OCI-LY3 (cell line): ENCODE measurements around the gene SEBOX.
A peak's percentile ranks its signal among the peaks of the same experiment; 100 is the strongest.
"Not testable (repeated sequence)": the region's sequence is repeated elsewhere in the genome, so short reads cannot be mapped to it uniquely, and the experiment has no call there.

Experiments
- H2AFZ ChIP-seq: fragments of 200-600, 300-600 bp; shearing (Covaris generic); 2 replicates; pipeline ENCODE4 v1.6.0; 2014; ENCODE audit warnings: antibody characterized with exemption, low read depth, low read length
- H3K27ac ChIP-seq: fragments of 200-600, 300-600 bp; sonication (generic); 2 replicates; pipeline ENCODE4 v1.5.1; 2014; ENCODE audit warnings: mild to moderate bottlenecking, low read length, moderate library complexity, mixed read lengths
- H3K27me3 ChIP-seq: fragments of 200-600, 300-600 bp; sonication (generic); 2 replicates; pipeline ENCODE4 v1.6.1; 2014; ENCODE audit warnings: low read depth, low read length, mixed read lengths
- H3K36me3 ChIP-seq: fragments of 200-600, 300-600 bp; sonication (generic); replicated peaks from 2 replicates; pipeline ENCODE3; 2014; ENCODE audit warnings: low read depth, low read length, mixed read lengths
- H3K4me1 ChIP-seq: fragments of 300-600, 200-600 bp; sonication (generic); 2 replicates; pipeline ENCODE4 v1.6.1; 2014; ENCODE audit warnings: low read length, mixed read lengths
- H3K4me2 ChIP-seq: fragments of 200-600, 300-600 bp; sonication (generic); 2 replicates; pipeline ENCODE4 v1.6.1; 2014; ENCODE audit warnings: low read length, mixed read lengths
- H3K4me3 ChIP-seq: fragments of 300-600, 200-600 bp; sonication (generic); 2 replicates; pipeline ENCODE4 v1.5.1; 2014; ENCODE audit warnings: antibody characterized with exemption, mild to moderate bottlenecking, low read length, moderate library complexity
- H3K79me2 ChIP-seq: fragments of 300-600, 200-600 bp; shearing (Covaris generic); 2 replicates; pipeline ENCODE4 v1.6.1; 2014; ENCODE audit warnings: mild to moderate bottlenecking, low read length, mixed read lengths
- H3K9ac ChIP-seq: fragments of 300-600, 200-600 bp; shearing (Covaris generic); 2 replicates; pipeline ENCODE4 v1.6.0; 2014; ENCODE audit warnings: mild to moderate bottlenecking, low read length, moderate library complexity
- H3K9me3 ChIP-seq: fragments of 200-600, 300-600 bp; shearing (Covaris generic); 2 replicates; pipeline ENCODE4 v1.6.1; 2014; ENCODE audit warnings: low read length, mixed read lengths; ENCODE audit not compliant: insufficient read depth
- H4K20me1 ChIP-seq: fragments of 200-600, 300-600 bp; sonication (generic); 2 replicates; pipeline ENCODE4 v1.6.1; 2016; ENCODE audit warnings: low read length, mixed read lengths; ENCODE audit not compliant: insufficient read depth
- EZH2phosphoT487 ChIP-seq: fragments of 200-600 bp; shearing (Covaris generic); IDR thresholded peaks from 2 replicates; pipeline ENCODE4 v1.6.1; 2018; ENCODE audit warnings: antibody characterized with exemption, mixed run types, low read depth
- TF ChIP-seq, protein P1 (sequence below): fragments of 200-600, 300-600 bp; sonication (generic); IDR thresholded peaks from 2 replicates; pipeline ENCODE4 v1.5.1; 2014; ENCODE audit warnings: antibody characterized with exemption, low read length, low read depth

SEBOX gene

DNA sequence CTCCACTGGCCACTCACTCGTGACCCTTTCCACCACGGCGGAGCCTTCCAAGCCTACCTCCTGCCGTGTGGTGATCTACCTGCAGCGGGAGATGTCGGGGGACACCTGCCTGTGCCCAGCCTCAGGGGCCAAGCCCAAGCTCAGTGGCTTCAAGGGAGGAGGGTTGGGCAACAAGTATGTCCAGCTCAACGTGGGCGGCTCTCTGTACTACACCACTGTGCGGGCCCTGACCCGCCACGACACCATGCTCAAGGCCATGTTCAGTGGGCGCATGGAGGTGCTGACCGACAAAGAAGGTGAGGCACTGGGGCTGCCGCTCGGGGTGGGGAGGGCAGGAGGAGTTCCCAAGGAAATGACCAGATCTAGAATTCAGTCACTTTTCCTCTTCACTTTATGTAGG is 25.6 kb downstream of the SEBOX start:
- Histone ChIP-seq H3K4me2 (no peak overlapping the region), H3K27me3 (no peaks in the 10 kb centered on the region), H2AFZ (no peak overlapping the region), H3K4me3 (no peak overlapping the region), H3K36me3 (peaks cover 14% of the 10 kb centered on the region), H3K9me3 (no peaks in the 10 kb centered on the region), H4K20me1 (no peaks in the 10 kb centered on the region), H3K79me2 (peaks cover 16% of the 10 kb centered on the region), H3K27ac (no peak overlapping the region), H3K9ac (no peak overlapping the region), H3K4me1 (peaks cover 9% of the 10 kb centered on the region)
- TF ChIP-seq, protein P1, sequence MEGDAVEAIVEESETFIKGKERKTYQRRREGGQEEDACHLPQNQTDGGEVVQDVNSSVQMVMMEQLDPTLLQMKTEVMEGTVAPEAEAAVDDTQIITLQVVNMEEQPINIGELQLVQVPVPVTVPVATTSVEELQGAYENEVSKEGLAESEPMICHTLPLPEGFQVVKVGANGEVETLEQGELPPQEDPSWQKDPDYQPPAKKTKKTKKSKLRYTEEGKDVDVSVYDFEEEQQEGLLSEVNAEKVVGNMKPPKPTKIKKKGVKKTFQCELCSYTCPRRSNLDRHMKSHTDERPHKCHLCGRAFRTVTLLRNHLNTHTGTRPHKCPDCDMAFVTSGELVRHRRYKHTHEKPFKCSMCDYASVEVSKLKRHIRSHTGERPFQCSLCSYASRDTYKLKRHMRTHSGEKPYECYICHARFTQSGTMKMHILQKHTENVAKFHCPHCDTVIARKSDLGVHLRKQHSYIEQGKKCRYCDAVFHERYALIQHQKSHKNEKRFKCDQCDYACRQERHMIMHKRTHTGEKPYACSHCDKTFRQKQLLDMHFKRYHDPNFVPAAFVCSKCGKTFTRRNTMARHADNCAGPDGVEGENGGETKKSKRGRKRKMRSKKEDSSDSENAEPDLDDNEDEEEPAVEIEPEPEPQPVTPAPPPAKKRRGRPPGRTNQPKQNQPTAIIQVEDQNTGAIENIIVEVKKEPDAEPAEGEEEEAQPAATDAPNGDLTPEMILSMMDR = no peak

DNA sequence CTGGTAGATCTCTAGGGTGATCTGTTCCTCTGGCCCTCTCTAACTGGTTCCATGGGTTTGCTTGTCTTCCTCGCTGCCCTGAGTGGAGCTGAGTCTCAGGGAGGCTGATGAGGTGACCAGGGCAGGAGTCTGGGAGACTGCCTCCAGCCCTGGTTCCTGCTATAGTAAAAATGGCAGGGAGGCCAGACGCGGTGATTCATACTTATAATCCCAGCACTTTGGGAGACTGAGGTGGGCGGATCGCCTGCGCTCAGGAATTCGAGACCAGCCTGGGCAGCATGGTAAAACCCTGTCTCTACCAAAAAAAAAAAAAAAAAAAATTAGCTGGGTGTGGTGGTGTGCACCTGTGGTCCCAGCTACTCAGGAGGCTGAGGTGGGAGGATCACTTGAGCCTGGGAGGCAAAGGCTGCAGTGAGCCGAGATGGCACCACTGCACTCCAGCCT is 26.2 kb downstream of the SEBOX start:
- not testable (repeated sequence) for H2AFZ ChIP-seq, H4K20me1 ChIP-seq, H3K4me3 ChIP-seq, H3K27ac ChIP-seq, H3K4me2 ChIP-seq, H3K27me3 ChIP-seq, H3K9ac ChIP-seq, H3K9me3 ChIP-seq
- H3K79me2 ChIP-seq = peaks cover 21% of the 10 kb centered on the region
- peaks cover 14% of the 10 kb centered on the region for H3K36me3 ChIP-seq
- peaks cover 15% of the 10 kb centered on the region for H3K4me1 ChIP-seq

- Histone ChIP-seq H3K4me3 (no peak overlapping the region), H3K79me2 (peaks cover 21% of the 10 kb centered on the region), H3K9ac (no peak overlapping the region), H3K36me3 (peaks cover 14% of the 10 kb centered on the region), H3K4me1 (peaks cover 15% of the 10 kb centered on the region), H3K9me3 (no peaks in the 10 kb centered on the region), H2AFZ (no peak overlapping the region), H3K4me2 (no peak overlapping the region), H4K20me1 (no peaks in the 10 kb centered on the region), H3K27ac (no peak overlapping the region), H3K27me3 (no peaks in the 10 kb centered on the region)
- TF ChIP-seq, protein P1 = no peak
- TF ChIP-seq EZH2phosphoT487 = no peak
Observed at GRCh38 chr17:28338056-28338768, 26.8 kb downstream of the SEBOX start.

DNA sequence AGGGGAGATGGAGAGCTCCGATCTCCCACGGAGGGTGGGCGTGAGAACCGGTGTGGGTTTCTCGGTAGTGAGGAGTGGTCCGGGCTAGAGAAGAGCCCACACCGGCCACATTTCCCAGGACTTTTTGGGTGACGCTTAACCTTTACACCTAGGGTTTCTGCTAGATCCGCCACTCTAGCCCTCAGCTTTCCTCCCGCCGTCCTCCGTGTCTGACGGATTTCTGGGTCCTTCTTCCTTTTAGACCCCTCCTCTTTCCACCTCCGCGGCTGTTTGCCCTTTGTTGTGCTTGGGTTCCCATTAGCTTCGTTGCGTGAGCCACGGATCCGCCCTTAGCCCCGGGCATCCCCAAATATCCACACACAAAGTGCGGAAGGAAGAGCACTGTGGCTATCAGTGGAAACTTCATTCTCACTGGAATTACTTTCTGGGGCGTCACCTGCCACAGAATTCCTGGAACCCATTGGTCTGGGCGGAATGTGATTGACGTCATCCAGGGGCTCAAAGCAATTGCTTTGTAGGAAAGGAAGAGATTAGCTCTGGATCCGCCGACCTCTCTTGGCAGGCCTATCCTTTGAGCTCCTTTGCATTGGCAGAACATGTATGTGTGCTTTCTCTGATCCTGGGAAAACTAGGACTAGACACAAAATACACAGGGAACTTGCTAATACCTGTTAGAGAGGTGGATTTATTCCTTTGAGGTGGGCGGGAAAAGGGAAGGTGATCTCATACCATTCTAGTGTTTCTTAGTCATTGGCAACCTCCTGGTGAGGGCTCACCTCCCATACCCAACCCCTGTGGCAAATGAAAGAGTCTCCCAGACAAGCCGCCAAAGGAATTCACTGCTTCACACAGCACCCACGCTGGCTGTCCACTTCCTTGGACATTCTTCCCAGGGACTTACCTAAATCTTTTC is 28.8 kb downstream of the SEBOX start:
- H2AFZ ChIP-seq = peak overlapping the region; percentile 49; the same call in 1 of the 2 replicates
- peaks cover 21% of the 10 kb centered on the region for H3K79me2 ChIP-seq
- H3K4me1 ChIP-seq = peaks cover 15% of the 10 kb centered on the region
- peak overlapping the region; percentile 24; the same call in 1 of the 2 replicates for H3K27ac ChIP-seq
- no peaks in the 10 kb centered on the region for H3K27me3 ChIP-seq
- peak overlapping the region; percentile 90 for H3K4me2 ChIP-seq
- H4K20me1 ChIP-seq = no peaks in the 10 kb centered on the region
- peaks cover 6% of the 10 kb centered on the region for H3K36me3 ChIP-seq
- TF ChIP-seq EZH2phosphoT487 = no peak
- TF ChIP-seq, protein P1 = no peak
- H3K9me3 ChIP-seq = no peaks in the 10 kb centered on the region
- H3K9ac ChIP-seq = peak overlapping the region; percentile 80
- H3K4me3 ChIP-seq = peak overlapping the region; percentile 82
